CD14-positive monocyte (primary cell): ENCODE data around the gene PTCD1. TPM values are rescaled to one million over a fixed set of nuclear protein-coding genes. Genes with fewer than 3 reads are reported as not detected.

Experiments
- DNase-seq, 3 donors: peaks; one replicate each; pipeline ENCODE4 v3.0.0-alpha.2; 2011 to 2022
- H2AFZ ChIP-seq: 2 replicates; pipeline ENCODE4 v1.6.0; 2012; ENCODE audit warnings: mild to moderate bottlenecking, low read depth, low read length, inconsistent platforms; ENCODE audit not compliant: insufficient read depth, poor library complexity, severe bottlenecking
- H3K27ac ChIP-seq, 2 donors: 1 replicate in 1 of 2; 2 replicates in 1 of 2; pipeline ENCODE4 v1.5.1; 2012 to 2013; ENCODE audit warnings: low read length in 2 of 2, control low read depth in 1 of 2, inconsistent platforms in 1 of 2, low read depth in 1 of 2, mild to moderate bottlenecking in 1 of 2
- H3K27me3 ChIP-seq, 2 donors: one replicate each; pipeline versions ENCODE4 v1.6.0 to v1.6.1; 2011 to 2013; ENCODE audit warnings: low read length in 2 of 2; ENCODE audit not compliant: control insufficient read depth in 2 of 2, insufficient read depth in 2 of 2
- H3K36me3 ChIP-seq, 2 donors: replicated peaks in 1 of 2; 1 replicate in 1 of 2; 2 replicates in 1 of 2; pipeline versions ENCODE4 v1.5.1 to v1.6.1; 2012 to 2013; ENCODE audit warnings: low read length in 2 of 2, control low read depth in 1 of 2, inconsistent platforms in 1 of 2, mild to moderate bottlenecking in 1 of 2; ENCODE audit not compliant: insufficient read depth in 2 of 2, control insufficient read depth in 1 of 2
- H3K4me1 ChIP-seq, 2 donors: 1 replicate in 1 of 2; 2 replicates in 1 of 2; pipeline versions ENCODE4 v1.5.1 to v1.6.1; 2012 to 2013; ENCODE audit warnings: low read length in 2 of 2, control low read depth in 1 of 2, inconsistent platforms in 1 of 2, mild to moderate bottlenecking in 1 of 2, moderate library complexity in 1 of 2; ENCODE audit not compliant: insufficient read depth in 2 of 2, control insufficient read depth in 1 of 2
- H3K4me2 ChIP-seq: replicated peaks from 2 replicates; pipeline ENCODE3; 2012; ENCODE audit warnings: low read length, moderate library complexity, mild to moderate bottlenecking; ENCODE audit not compliant: poor library complexity, severe bottlenecking; ENCODE audit errors: extremely low read depth
- H3K4me3 ChIP-seq, 3 experiments: fragments of 200-600 bp in 1 of 3; sonication (generic) in 1 of 3; replicated peaks in 1 of 3; 1 replicate in 2 of 3; 2 replicates in 1 of 3; pipeline ENCODE4 v1.5.1; 2011 to 2013; ENCODE audit warnings: low read length in 3 of 3, mild to moderate bottlenecking in 3 of 3, control low read depth in 2 of 3, low read depth in 2 of 3, inconsistent platforms in 1 of 3, moderate library complexity in 1 of 3
- H3K79me2 ChIP-seq: 2 replicates; pipeline ENCODE4 v1.6.0; 2012; ENCODE audit warnings: mild to moderate bottlenecking, control low read depth, inconsistent platforms, low read length, moderate library complexity; ENCODE audit not compliant: insufficient read depth
- H3K9ac ChIP-seq: 2 replicates; pipeline ENCODE4 v1.6.0; 2017; ENCODE audit warnings: low read length, mild to moderate bottlenecking; ENCODE audit not compliant: insufficient read depth, poor library complexity, severe bottlenecking
- H3K9me3 ChIP-seq, 2 donors: replicated peaks in 1 of 2; 1 replicate in 1 of 2; 2 replicates in 1 of 2; pipeline versions ENCODE4 v1.5.1 to v1.6.1; 2012 to 2013; ENCODE audit warnings: low read length in 2 of 2, control low read depth in 1 of 2; ENCODE audit not compliant: control insufficient read depth in 1 of 2, insufficient read depth in 1 of 2
- H4K20me1 ChIP-seq: 2 replicates; pipeline ENCODE4 v1.6.0; 2012; ENCODE audit warnings: mild to moderate bottlenecking, low read length, control low read depth, moderate library complexity; ENCODE audit not compliant: insufficient read depth
- H3K27ac Mint-ChIP-seq, 7 donors: one replicate each; pipeline ENCODE4 v1.8.0; 2020; ENCODE audit warnings: mild to moderate bottlenecking in 7 of 7, mixed read lengths in 7 of 7, moderate library complexity in 6 of 7, inconsistent platforms in 2 of 7
- H3K27me3 Mint-ChIP-seq, 3 donors: one replicate each; pipeline ENCODE4 v1.8.0; 2021 to 2022; ENCODE audit warnings: low read depth in 3 of 3, mild to moderate bottlenecking in 3 of 3, mixed read lengths in 3 of 3, moderate library complexity in 3 of 3, inconsistent platforms in 1 of 3
- H3K36me3 Mint-ChIP-seq, 2 donors: one replicate each; pipeline ENCODE4 v1.8.0; 2020; ENCODE audit warnings: mixed read lengths in 2 of 2, inconsistent platforms in 1 of 2, mild to moderate bottlenecking in 1 of 2
- H3K4me1 Mint-ChIP-seq: one replicate; pipeline ENCODE4 v1.8.0; 2020; ENCODE audit warnings: mild to moderate bottlenecking, mixed read lengths
- H3K4me3 Mint-ChIP-seq, 2 donors: one replicate each; pipeline ENCODE4 v1.8.0; 2020; ENCODE audit warnings: mild to moderate bottlenecking in 2 of 2, mixed read lengths in 2 of 2, moderate library complexity in 1 of 2
- H3K9me3 Mint-ChIP-seq, 7 donors: one replicate each; pipeline ENCODE4 v1.8.0; 2020 to 2022; ENCODE audit warnings: mixed read lengths in 7 of 7, mild to moderate bottlenecking in 6 of 7, moderate library complexity in 6 of 7, inconsistent platforms in 2 of 7
- WGBS: methylation state at CpG from one replicate; pipeline ENCODE4 v1.1.5; 2013; ENCODE audit warnings: missing lambda C conversion rate; ENCODE audit not compliant: insufficient coverage; 5-methylcytosine and 5-hydroxymethylcytosine counted together
- intact Hi-C, 2 donors: fragments of 100-400 bp; cut with micrococcal nuclease; formaldehyde crosslinking; loops; one replicate each; pipeline versions ENCODE4 v1.15.0 to v1.15.1; 2023
- polyA plus RNA-seq, 3 donors: library from polyadenylated mRNA; depleted of rRNA in 1 of 3; unstranded in 2 of 3; stranded (reverse) in 1 of 3; fragments of 300-500 nt in 2 of 3; fragments of >200 nt in 1 of 3; fragmentation: Illumina TruSeq in 2 of 3; gene quantifications; 1 replicate in 2 of 3; 2 replicates in 1 of 3; pipeline ENCODE4 v1.2.3, GENCODE V29; 2012 to 2021
- TF ChIP-seq, protein P1 (sequence below): fragments of 200-600 bp; IDR thresholded peaks from one replicate; pipeline ENCODE4 v1.8.0; 2022; ENCODE audit warnings: antibody characterized with exemption, mild to moderate bottlenecking

Gene PTCD1
- polyA plus RNA-seq, 3 donors, result 0.74 to 4.3 (median 1.6) TPM

GRCh38 chr7:99453105-99453504 is 14.5 kb upstream of the PTCD1 start:
- peaks cover 72 to 93% of the 10 kb centered on the region in 2 donors for H3K36me3 Mint-ChIP-seq
- Histone ChIP-seq H3K4me1 (no peaks in the 10 kb centered on the region), H3K9ac (no peak overlapping the region), H3K27me3 (no peaks in the 10 kb centered on the region), H4K20me1 (peaks cover 57% of the 10 kb centered on the region), H3K79me2 (peaks cover 6% of the 10 kb centered on the region), H3K4me3 (no peak overlapping the region), H3K36me3 (peaks cover 98 to 100% of the 10 kb centered on the region in 2 donors), H3K9me3 (no peaks in the 10 kb centered on the region), H2AFZ (no peak overlapping the region), H3K27ac (no peak overlapping the region), H3K4me2 (no peak overlapping the region)
- no peak overlapping the region for H3K4me3 Mint-ChIP-seq
- TF ChIP-seq, protein P1, sequence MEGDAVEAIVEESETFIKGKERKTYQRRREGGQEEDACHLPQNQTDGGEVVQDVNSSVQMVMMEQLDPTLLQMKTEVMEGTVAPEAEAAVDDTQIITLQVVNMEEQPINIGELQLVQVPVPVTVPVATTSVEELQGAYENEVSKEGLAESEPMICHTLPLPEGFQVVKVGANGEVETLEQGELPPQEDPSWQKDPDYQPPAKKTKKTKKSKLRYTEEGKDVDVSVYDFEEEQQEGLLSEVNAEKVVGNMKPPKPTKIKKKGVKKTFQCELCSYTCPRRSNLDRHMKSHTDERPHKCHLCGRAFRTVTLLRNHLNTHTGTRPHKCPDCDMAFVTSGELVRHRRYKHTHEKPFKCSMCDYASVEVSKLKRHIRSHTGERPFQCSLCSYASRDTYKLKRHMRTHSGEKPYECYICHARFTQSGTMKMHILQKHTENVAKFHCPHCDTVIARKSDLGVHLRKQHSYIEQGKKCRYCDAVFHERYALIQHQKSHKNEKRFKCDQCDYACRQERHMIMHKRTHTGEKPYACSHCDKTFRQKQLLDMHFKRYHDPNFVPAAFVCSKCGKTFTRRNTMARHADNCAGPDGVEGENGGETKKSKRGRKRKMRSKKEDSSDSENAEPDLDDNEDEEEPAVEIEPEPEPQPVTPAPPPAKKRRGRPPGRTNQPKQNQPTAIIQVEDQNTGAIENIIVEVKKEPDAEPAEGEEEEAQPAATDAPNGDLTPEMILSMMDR, result no peak
- H3K27ac Mint-ChIP-seq, result no peak overlapping the region
- WGBS, result 99% methylated on average over 8 of the region's 11 CpGs
- no peak for DNase-seq
- H3K9me3 Mint-ChIP-seq, result peaks cover 0 to 2% (median 0%) of the 10 kb centered on the region in 7 donors
- no peaks in the 10 kb centered on the region for H3K4me1 Mint-ChIP-seq
- no peaks in the 10 kb centered on the region for H3K27me3 Mint-ChIP-seq
- intact Hi-C loops, result no loop called here

DNA sequence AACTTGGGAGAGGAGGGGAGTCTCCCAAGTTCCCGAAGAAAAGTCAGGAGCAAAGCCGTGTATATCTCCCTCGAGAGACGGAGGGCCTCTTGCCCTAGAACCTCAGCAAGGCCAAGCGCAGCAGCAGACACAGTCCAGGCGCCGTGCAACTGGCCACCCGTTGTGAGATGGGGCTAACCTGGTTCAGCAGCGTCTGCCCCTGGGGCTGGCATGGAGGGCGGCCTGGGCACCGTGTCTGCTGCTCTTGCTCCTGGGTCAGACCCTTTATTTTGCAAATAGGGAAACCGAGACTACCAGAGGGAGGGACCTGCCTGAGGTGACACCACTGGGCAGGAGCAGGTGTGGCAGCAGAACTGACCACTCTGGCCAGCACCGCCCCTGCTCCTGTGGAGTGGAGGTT is 13.9 kb upstream of the PTCD1 start:
- Mint-ChIP-seq H3K27me3 (no peaks in the 10 kb centered on the region), H3K36me3 (peaks cover 72 to 93% of the 10 kb centered on the region in 2 donors), H3K4me3 (no peak overlapping the region), H3K27ac (peak overlapping the region in 2 of 7 donors; percentile 61 to 63), H3K9me3 (peaks cover 0 to 2% (median 0%) of the 10 kb centered on the region in 7 donors), H3K4me1 (no peaks in the 10 kb centered on the region)
- no peak overlapping the region for H3K4me2 ChIP-seq
- TF ChIP-seq, protein P1, result no peak
- H3K9me3 ChIP-seq, result no peaks in the 10 kb centered on the region
- H3K79me2 ChIP-seq, result peaks cover under 1% of the 10 kb centered on the region
- WGBS, result 94% methylated on average over 12 of the region's 13 CpGs
- peaks cover 98 to 100% of the 10 kb centered on the region in 2 donors for H3K36me3 ChIP-seq
- H3K27me3 ChIP-seq, result no peaks in the 10 kb centered on the region
- intact Hi-C loops, result no loop called here
- H3K27ac ChIP-seq, result no peak overlapping the region
- H3K4me3 ChIP-seq, result no peak overlapping the region
- H4K20me1 ChIP-seq, result peaks cover 52% of the 10 kb centered on the region
- no peak overlapping the region for H2AFZ ChIP-seq
- no peak for DNase-seq
- H3K9ac ChIP-seq, result no peak overlapping the region
- H3K4me1 ChIP-seq, result no peaks in the 10 kb centered on the region
